HFFc6 (cell line): ENCODE data around the gene VAMP2. TPM values are rescaled to one million over a fixed set of nuclear protein-coding genes. Genes with fewer than 3 reads are reported as not detected.

Experiments
- DNase-seq: peaks from one replicate; pipeline ENCODE4 v3.0.0-alpha.2; 2018
- H3K27ac Mint-ChIP-seq: 2 replicates; pipeline ENCODE4 v1.8.0; 2020; ENCODE audit warnings: mild to moderate bottlenecking, mixed read lengths
- H3K27me3 Mint-ChIP-seq: 2 replicates; pipeline ENCODE4 v1.8.0; 2021; ENCODE audit warnings: mild to moderate bottlenecking, moderate library complexity, mixed read lengths; ENCODE audit not compliant: insufficient read depth
- H3K36me3 Mint-ChIP-seq: 2 replicates; pipeline ENCODE4 v1.8.0; 2021; ENCODE audit warnings: low read depth, mixed read lengths
- H3K4me1 Mint-ChIP-seq: 2 replicates; pipeline ENCODE4 v1.8.0; 2020; ENCODE audit warnings: low read depth, mixed read lengths
- H3K4me3 Mint-ChIP-seq: 2 replicates; pipeline ENCODE4 v1.8.0; 2020; ENCODE audit warnings: mild to moderate bottlenecking, moderate library complexity, mixed read lengths
- H3K9me3 Mint-ChIP-seq: 2 replicates; pipeline ENCODE4 v1.8.0; 2020; ENCODE audit warnings: mild to moderate bottlenecking, mixed read lengths
- CTCF ChIP-seq: fragments of 200-600 bp; sonication (generic); IDR thresholded peaks from 2 replicates; pipeline ENCODE4 v1.5.0; 2021; ENCODE audit warnings: antibody characterized with exemption, mild to moderate bottlenecking
- total RNA-seq, 6 experiments: library from RNA; stranded (reverse); fragmentation: NEBNext Ultra II Directional; extraction: Animal tissue kit (Norgen Biotek cat#: 25700); gene quantifications; 2 replicates in 1 of 6; 3 replicates in 5 of 6; pipeline ENCODE4 v1.2.3, GENCODE V29; 2021

Gene VAMP2
- total RNA-seq, 6 experiments from 2014 or later, result 37.0 to 47.6 (median 44.5) TPM

GRCh38 chr17:8151641-8152111 is 11.1 kb downstream of the VAMP2 start:
- Mint-ChIP-seq H3K4me3 (no peak overlapping the region; the same call in 1 of the 2 replicates), H3K4me1 (peaks cover 7% of the 10 kb centered on the region), H3K27ac (no peak overlapping the region), H3K9me3 (no peaks in the 10 kb centered on the region), H3K36me3 (peaks cover 8% of the 10 kb centered on the region; the same call in 1 of the 2 replicates), H3K27me3 (peaks cover 28% of the 10 kb centered on the region)
- TF ChIP-seq CTCF, result no peak
- peak; percentile 63 for DNase-seq

GRCh38 chr17:8151120-8151640 is 11.6 kb downstream of the VAMP2 start:
- peak; percentile 82 for DNase-seq
- Mint-ChIP-seq H3K4me3 (no peak overlapping the region; the same call in 1 of the 2 replicates), H3K36me3 (peaks cover 13% of the 10 kb centered on the region; the same call in 1 of the 2 replicates), H3K27ac (no peak overlapping the region), H3K9me3 (no peaks in the 10 kb centered on the region), H3K4me1 (peaks cover 7% of the 10 kb centered on the region), H3K27me3 (peaks cover 28% of the 10 kb centered on the region)
- TF ChIP-seq CTCF, result no peak

GRCh38 chr17:8150194-8151119 is 12.3 kb downstream of the VAMP2 start:
- no peak for DNase-seq
- H3K4me3 Mint-ChIP-seq, result no peak overlapping the region; the same call in 1 of the 2 replicates

GRCh38 chr17:8149419-8150193 is 13.1 kb downstream of the VAMP2 start:
- H3K36me3 Mint-ChIP-seq, result peaks cover 15% of the 10 kb centered on the region; the same call in 1 of the 2 replicates
- H3K27ac Mint-ChIP-seq, result peak overlapping the region; percentile 33; the same call in 1 of the 2 replicates
- no peak for DNase-seq
- H3K27me3 Mint-ChIP-seq, result peaks cover 34% of the 10 kb centered on the region
- H3K9me3 Mint-ChIP-seq, result no peaks in the 10 kb centered on the region
- H3K4me3 Mint-ChIP-seq, result no peak overlapping the region
- peaks cover 7% of the 10 kb centered on the region for H3K4me1 Mint-ChIP-seq
- TF ChIP-seq CTCF, result no peak

More at GRCh38 chr17:8150194-8151119, 12.3 kb downstream of the VAMP2 start:
- Mint-ChIP-seq H3K9me3 (no peaks in the 10 kb centered on the region), H3K4me1 (peaks cover 7% of the 10 kb centered on the region), H3K27me3 (peaks cover 28% of the 10 kb centered on the region), H3K36me3 (peaks cover 15% of the 10 kb centered on the region; the same call in 1 of the 2 replicates), H3K27ac (peak overlapping the region; percentile 33; the same call in 1 of the 2 replicates)
- no peak for TF ChIP-seq CTCF

GRCh38 chr17:8148560-8148959 is 14.2 kb downstream of the VAMP2 start:
- TF ChIP-seq CTCF, result no peak
- H3K36me3 Mint-ChIP-seq, result peaks cover 20% of the 10 kb centered on the region
- DNase-seq, result no peak
- peaks cover 39% of the 10 kb centered on the region for H3K27me3 Mint-ChIP-seq
- H3K4me3 Mint-ChIP-seq, result no peak overlapping the region
- peak overlapping the region; percentile 21; the same call in 1 of the 2 replicates for H3K27ac Mint-ChIP-seq
- H3K4me1 Mint-ChIP-seq, result peaks cover 7% of the 10 kb centered on the region
- H3K9me3 Mint-ChIP-seq, result no peaks in the 10 kb centered on the region
